PC-3 (cell line): ENCODE measurements around the gene ANKRD52. TPM values are rescaled to one million over a fixed set of nuclear protein-coding genes. Genes with fewer than 3 reads are reported as not detected.

ENCODE experiments used
- ATAC-seq: fragments of 200-7000 bp; cut with Tn5 transposase; 2 replicates; pipeline ENCODE4 v1.9.1; 2020; ENCODE audit warnings: mild to moderate bottlenecking, moderate library complexity
- BruUV-seq: library from RNA; stranded (reverse); fragments of 400-500 nt; replicated peaks from 2 replicates; lab custom pipeline; 2021; lab: Mats Ljungman, UMichigan
- CTCF ChIA-PET: fragments of 300-600 bp; sonication (Branson Sonifier 250); formaldehyde crosslinking; loops from one replicate; lab custom pipeline; 2022; ENCODE audit warnings: antibody characterized with exemption; lab: Charles Lee
- POLR2A ChIA-PET: fragments of 300-600 bp; sonication (Branson Sonifier 250); formaldehyde crosslinking; loops from one replicate; lab custom pipeline; 2022; ENCODE audit warnings: antibody characterized with exemption; ENCODE audit not compliant: unreplicated experiment; lab: Charles Lee
- DNase-seq: peaks from one replicate; pipeline ENCODE4 v3.0.0-alpha.2; 2015
- H2AFZ ChIP-seq: fragments of 300-600 bp; sonication (generic); 2 replicates; pipeline ENCODE4 v1.6.0; 2016; ENCODE audit warnings: antibody characterized with exemption, low read length
- H3F3A ChIP-seq: fragments of 300-600 bp; sonication (generic); one replicate; pipeline ENCODE4 v1.6.0; 2017; ENCODE audit warnings: antibody characterized with exemption, low read length, control low read depth, mild to moderate bottlenecking; ENCODE audit not compliant: unreplicated experiment
- H3K27ac ChIP-seq: fragments of 300-600 bp; sonication (generic); 2 replicates; pipeline ENCODE4 v1.5.1; 2016; ENCODE audit warnings: mild to moderate bottlenecking, low read length
- H3K27me3 ChIP-seq: fragments of 300-600 bp; sonication (generic); 2 replicates; pipeline ENCODE4 v1.6.1; 2016; ENCODE audit warnings: low read length, mixed read lengths
- H3K36me3 ChIP-seq: fragments of 300-600 bp; sonication (generic); 2 replicates; pipeline ENCODE4 v1.6.1; 2016; ENCODE audit warnings: low read depth, mixed run types, low read length, mixed read lengths
- H3K4me1 ChIP-seq: fragments of 300-600 bp; sonication (generic); 2 replicates; pipeline ENCODE4 v1.5.1; 2016; ENCODE audit warnings: low read length; ENCODE audit not compliant: insufficient read depth
- H3K4me2 ChIP-seq: fragments of 300-600 bp; sonication (generic); 2 replicates; pipeline ENCODE4 v1.6.0; 2016; ENCODE audit warnings: low read length
- H3K4me3 ChIP-seq: fragments of 300-600 bp; sonication (generic); 2 replicates; pipeline ENCODE4 v1.5.1; 2016; ENCODE audit warnings: mild to moderate bottlenecking, low read length, mixed read lengths
- H3K79me2 ChIP-seq: fragments of 300-600 bp; sonication (generic); 2 replicates; pipeline ENCODE4 v1.6.1; 2017; ENCODE audit warnings: low read length, mixed read lengths
- H3K9ac ChIP-seq: fragments of 300-600 bp; sonication (generic); 2 replicates; pipeline ENCODE4 v1.6.0; 2016; ENCODE audit warnings: mild to moderate bottlenecking, low read length
- H3K9me2 ChIP-seq: fragments of 300-600 bp; sonication (generic); replicated peaks from 2 replicates; pipeline ENCODE4 v1.6.1; 2016; ENCODE audit warnings: mixed run types, low read length, mixed read lengths
- H3K9me3 ChIP-seq: fragments of 300-600 bp; sonication (generic); 2 replicates; pipeline ENCODE4 v1.6.1; 2016; ENCODE audit warnings: low read length, mixed read lengths
- H4K20me1 ChIP-seq: fragments of 300-600 bp; sonication (generic); 2 replicates; pipeline ENCODE4 v1.6.1; 2016; ENCODE audit warnings: low read length, mixed read lengths
- EZH2 ChIP-seq: fragments of 300-600 bp; sonication (generic); IDR thresholded peaks from one replicate; pipeline ENCODE4 v1.6.1; 2017; ENCODE audit warnings: antibody characterized with exemption, mild to moderate bottlenecking, low read length; ENCODE audit not compliant: unreplicated experiment
- EZH2phosphoT487 ChIP-seq: fragments of 300-600 bp; sonication (generic); IDR thresholded peaks from 2 replicates; pipeline ENCODE4 v1.6.1; 2018; ENCODE audit warnings: mild to moderate bottlenecking, antibody characterized with exemption, low read length, borderline replicate concordance
- intact Hi-C: fragments of 100-400 bp; cut with micrococcal nuclease; formaldehyde crosslinking; loops from 2 replicates; pipeline ENCODE4 v1.9.0; 2023
- total RNA-seq: library from RNA; depleted of rRNA; stranded (reverse); fragments of >200 nt; gene quantifications from 2 replicates; pipeline ENCODE4 v1.2.3, GENCODE V29; 2014
- TF ChIP-seq, protein P1 (sequence below): fragments of 300-600 bp; sonication (generic); conservative IDR thresholded peaks from 2 replicates; pipeline ENCODE4 v1.5.1; 2017; ENCODE audit warnings: antibody characterized with exemption, low read depth, mild to moderate bottlenecking, low read length

The ANKRD52 gene
- total RNA-seq, 1 experiment from 2014 or later = 19.1 TPM

DNA sequence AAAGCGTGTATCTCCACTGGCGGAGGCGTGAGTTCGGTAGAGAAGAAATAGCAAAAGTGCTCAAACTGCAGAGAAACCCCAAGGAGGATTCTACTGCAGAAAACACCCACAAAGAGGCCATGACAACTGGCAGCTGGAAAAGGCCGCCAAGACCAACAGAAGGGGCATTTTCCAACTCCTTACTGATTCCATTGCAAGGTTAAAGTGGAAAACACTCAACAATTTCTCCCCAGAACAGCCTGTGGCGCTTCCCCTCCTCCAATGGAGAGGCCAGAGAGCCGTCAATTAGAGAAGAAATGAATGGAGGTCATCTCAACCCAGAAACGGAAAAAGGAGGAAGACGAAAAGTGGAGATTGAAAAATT lies 618 bp upstream of the ANKRD52 start:
- DNase-seq = no peak
- 0 out of 2 replicates have a peak overlapping the region, but pooled peaks have one; percentile 1 for H3K27ac ChIP-seq
- peak overlapping the region; percentile 83 for H3K9ac ChIP-seq
- no peaks in the 10 kb centered on the region for H3K27me3 ChIP-seq
- H3K9me3 ChIP-seq = no peaks in the 10 kb centered on the region
- peak overlapping the region; percentile 90 for H3K4me2 ChIP-seq
- peaks cover 19% of the 10 kb centered on the region for H3K36me3 ChIP-seq
- H3F3A ChIP-seq = no peaks in the 10 kb centered on the region
- ChIA-PET CTCF (interaction anchor here (1.2 kb wide), 1 partner anchor 8 kb away, joined by 11 read pairs; the partner anchor contains the start of gene COQ10A), POLR2A (interaction anchor here (0.7 kb wide), 1 partner anchor 40 kb away, joined by 6 read pairs; no protein-coding TSS in a partner anchor)
- no peak for ATAC-seq
- peak overlapping the region; percentile 85 for H2AFZ ChIP-seq
- peak overlapping the region; percentile 77 for H3K4me3 ChIP-seq
- TF ChIP-seq EZH2 = no peak
- BruUV-seq = TSS peak; percentile 80
- H3K4me1 ChIP-seq = peaks cover 31% of the 10 kb centered on the region
- no peaks in the 10 kb centered on the region for H3K9me2 ChIP-seq
- H4K20me1 ChIP-seq = peaks cover 12% of the 10 kb centered on the region; the same call in 1 of the 2 replicates
- peaks cover 31% of the 10 kb centered on the region for H3K79me2 ChIP-seq
- intact Hi-C loops = no loop called here

- no peak for TF ChIP-seq EZH2
- TF ChIP-seq, protein P1, sequence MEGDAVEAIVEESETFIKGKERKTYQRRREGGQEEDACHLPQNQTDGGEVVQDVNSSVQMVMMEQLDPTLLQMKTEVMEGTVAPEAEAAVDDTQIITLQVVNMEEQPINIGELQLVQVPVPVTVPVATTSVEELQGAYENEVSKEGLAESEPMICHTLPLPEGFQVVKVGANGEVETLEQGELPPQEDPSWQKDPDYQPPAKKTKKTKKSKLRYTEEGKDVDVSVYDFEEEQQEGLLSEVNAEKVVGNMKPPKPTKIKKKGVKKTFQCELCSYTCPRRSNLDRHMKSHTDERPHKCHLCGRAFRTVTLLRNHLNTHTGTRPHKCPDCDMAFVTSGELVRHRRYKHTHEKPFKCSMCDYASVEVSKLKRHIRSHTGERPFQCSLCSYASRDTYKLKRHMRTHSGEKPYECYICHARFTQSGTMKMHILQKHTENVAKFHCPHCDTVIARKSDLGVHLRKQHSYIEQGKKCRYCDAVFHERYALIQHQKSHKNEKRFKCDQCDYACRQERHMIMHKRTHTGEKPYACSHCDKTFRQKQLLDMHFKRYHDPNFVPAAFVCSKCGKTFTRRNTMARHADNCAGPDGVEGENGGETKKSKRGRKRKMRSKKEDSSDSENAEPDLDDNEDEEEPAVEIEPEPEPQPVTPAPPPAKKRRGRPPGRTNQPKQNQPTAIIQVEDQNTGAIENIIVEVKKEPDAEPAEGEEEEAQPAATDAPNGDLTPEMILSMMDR = peak; percentile 42
- Histone ChIP-seq H3K4me2 (peak overlapping the region; percentile 90), H3K79me2 (peaks cover 31% of the 10 kb centered on the region), H3K27ac (no peak overlapping the region), H3K36me3 (peaks cover 31% of the 10 kb centered on the region), H3K4me3 (peak overlapping the region; percentile 77), H3K9ac (peak overlapping the region; percentile 83), H2AFZ (peak overlapping the region; percentile 85), H3K27me3 (no peaks in the 10 kb centered on the region), H4K20me1 (peaks cover 12% of the 10 kb centered on the region; the same call in 1 of the 2 replicates), H3K4me1 (peaks cover 31% of the 10 kb centered on the region), H3K9me3 (no peaks in the 10 kb centered on the region), H3F3A (no peaks in the 10 kb centered on the region), H3K9me2 (no peaks in the 10 kb centered on the region)
- ChIA-PET CTCF (interaction anchor here (0.9 to 1.2 kb wide), 3 partner anchors 9 to 154 kb away, joined by 3 to 11 read pairs (median 4); partner anchors contain the start of gene COQ10A), POLR2A (no interaction called here)
- peak; percentile 53 for DNase-seq
- peak; percentile 36 for ATAC-seq
- BruUV-seq = TSS peak; percentile 30
- intact Hi-C loops = no loop called here
Observed at GRCh38 chr12:56257491-56258067, 605 bp downstream of the ANKRD52 start.

DNA sequence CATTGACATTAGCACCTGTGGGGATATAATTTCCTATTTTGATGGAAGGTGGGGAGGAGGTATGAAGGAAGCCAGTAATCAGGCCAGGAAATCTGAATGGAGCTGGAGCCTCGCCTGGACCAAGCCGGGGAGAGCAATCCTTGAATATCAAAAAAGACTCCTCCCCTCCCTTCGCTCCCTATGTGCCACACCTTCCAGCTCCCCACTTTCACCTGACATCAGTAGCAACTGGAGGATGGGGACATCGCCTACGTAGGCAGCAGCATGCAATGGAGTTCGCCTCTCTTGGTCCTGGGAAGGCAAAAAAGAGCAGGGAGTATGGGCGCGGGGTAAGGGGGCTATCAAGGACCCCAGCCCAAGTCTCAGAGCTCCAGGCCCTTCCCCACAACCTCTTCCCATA lies 1.1 kb downstream of the ANKRD52 start:
- ATAC-seq (no peak), DNase-seq (no peak)
- Histone ChIP-seq H3K79me2 (peaks cover 31% of the 10 kb centered on the region), H3K4me2 (peak overlapping the region; percentile 90), H3K4me3 (peak overlapping the region; percentile 77), H4K20me1 (peaks cover 12% of the 10 kb centered on the region; the same call in 1 of the 2 replicates), H3K36me3 (peaks cover 36% of the 10 kb centered on the region), H2AFZ (no peak overlapping the region; the same call in 1 of the 2 replicates), H3K9ac (peak overlapping the region; percentile 83), H3K27ac (no peak overlapping the region), H3K4me1 (peaks cover 31% of the 10 kb centered on the region), H3K9me2 (no peaks in the 10 kb centered on the region), H3K9me3 (no peaks in the 10 kb centered on the region), H3K27me3 (no peaks in the 10 kb centered on the region), H3F3A (no peaks in the 10 kb centered on the region)
- POLR2A ChIA-PET = no interaction called here
- intact Hi-C loops = no loop called here
- BruUV-seq = no TSS peak
- no peak for TF ChIP-seq EZH2phosphoT487
- TF ChIP-seq EZH2 = no peak
- CTCF ChIA-PET = interaction anchor here (0.9 kb wide), 1 partner anchor 23 kb away, joined by 3 read pairs; no protein-coding TSS in a partner anchor
